HepG2 (cell line): Measurements from ENCODE around the gene ATXN7L3. TPM values are rescaled to one million over a fixed set of nuclear protein-coding genes. Genes with fewer than 3 reads are reported as not detected.

Experiments
- ARID2 ChIP-seq: sonication (generic); formaldehyde crosslinking; IDR thresholded peaks from 2 replicates; pipeline ENCODE4 v1.8.1; 2022; ENCODE audit warnings: mild to moderate bottlenecking, missing genetic modification reagents, borderline replicate concordance
- DPF2 ChIP-seq: sonication (generic); formaldehyde crosslinking; IDR thresholded peaks from 2 replicates; pipeline ENCODE4 v1.4.0; 2020; ENCODE audit warnings: mild to moderate bottlenecking, low read depth, missing genetic modification reagents, borderline replicate concordance
- FIP1L1 ChIP-seq: fragments of 200-400 bp; formaldehyde crosslinking; IDR thresholded peaks from 2 replicates; pipeline ENCODE4 v1.6.1; 2018; ENCODE audit warnings: low read depth, mild to moderate bottlenecking, low read length, moderate library complexity, borderline replicate concordance; ENCODE audit not compliant: insufficient read depth
- FOXA1 ChIP-seq, 2 experiments: fragments of 450-650 bp in 1 of 2; sonication (generic) in 1 of 2; formaldehyde crosslinking in 1 of 2; IDR thresholded peaks; 2 replicates each; pipeline versions ENCODE4 v1.4.0 to v1.6.1; 2016 to 2020; ENCODE audit warnings: missing genetic modification reagents in 1 of 2
- FOXC1 ChIP-seq: sonication (generic); formaldehyde crosslinking; IDR thresholded peaks from 2 replicates; pipeline ENCODE4 v1.8.0; 2022; ENCODE audit warnings: mild to moderate bottlenecking, missing genetic modification reagents, borderline replicate concordance
- HMGA1 ChIP-seq: sonication (generic); formaldehyde crosslinking; conservative IDR thresholded peaks from 2 replicates; pipeline ENCODE4 v1.4.0; 2020; ENCODE audit warnings: missing genetic modification reagents
- JDP2 ChIP-seq: sonication (generic); formaldehyde crosslinking; IDR thresholded peaks from 2 replicates; pipeline ENCODE4 v1.8.1; 2022; ENCODE audit warnings: missing genetic modification reagents, borderline replicate concordance
- MIXL1 ChIP-seq: IDR thresholded peaks from 2 replicates; pipeline ENCODE4 v1.6.1; 2016
- RARA ChIP-seq: IDR thresholded peaks from 2 replicates; pipeline ENCODE4 v1.6.1; 2016; ENCODE audit warnings: missing genetic modification reagents, missing compliant biosample characterization
- RORA ChIP-seq: sonication (generic); formaldehyde crosslinking; IDR thresholded peaks from 2 replicates; pipeline ENCODE4 v1.5.0; 2020; ENCODE audit warnings: mild to moderate bottlenecking, missing genetic modification reagents, moderate library complexity
- THYN1 ChIP-seq: sonication (generic); formaldehyde crosslinking; IDR thresholded peaks from 2 replicates; pipeline ENCODE4 v1.8.1; 2023; ENCODE audit warnings: low read depth, mild to moderate bottlenecking, moderate library complexity, missing genetic modification reagents, borderline replicate concordance
- ZFAT ChIP-seq: sonication (generic); formaldehyde crosslinking; conservative IDR thresholded peaks from 2 replicates; pipeline ENCODE4 v1.8.1; 2023; ENCODE audit warnings: missing genetic modification reagents, inconsistent platforms
- ZFY ChIP-seq: sonication (generic); formaldehyde crosslinking; IDR thresholded peaks from 2 replicates; pipeline ENCODE4 v1.4.0; 2020; ENCODE audit warnings: missing genetic modification reagents
- ZKSCAN8 ChIP-seq: IDR thresholded peaks from 2 replicates; pipeline ENCODE4 v1.6.1; 2016; ENCODE audit warnings: borderline replicate concordance, missing genetic modification reagents, missing compliant biosample characterization
- ZNF326 ChIP-seq: sonication (generic); formaldehyde crosslinking; IDR thresholded peaks from 2 replicates; pipeline ENCODE4 v1.4.0; 2020; ENCODE audit warnings: missing genetic modification reagents, borderline replicate concordance
- ZNF468 ChIP-seq: sonication (generic); formaldehyde crosslinking; IDR thresholded peaks from 2 replicates; pipeline ENCODE4 v1.8.0; 2022; ENCODE audit warnings: mild to moderate bottlenecking, moderate library complexity, missing genetic modification reagents
- ZNF552 ChIP-seq: sonication (generic); formaldehyde crosslinking; IDR thresholded peaks from 2 replicates; pipeline ENCODE4 v1.9.0; 2022; ENCODE audit warnings: missing genetic modification reagents, mild to moderate bottlenecking, borderline replicate concordance
- ZNF563 ChIP-seq: sonication (generic); formaldehyde crosslinking; IDR thresholded peaks from 2 replicates; pipeline ENCODE4 v1.8.0; 2022; ENCODE audit warnings: mild to moderate bottlenecking, moderate library complexity, missing genetic modification reagents
- ZNF83 ChIP-seq: sonication (generic); formaldehyde crosslinking; IDR thresholded peaks from 2 replicates; pipeline ENCODE4 v1.4.0; 2020; ENCODE audit warnings: missing genetic modification reagents, mild to moderate bottlenecking, borderline replicate concordance
- polyA plus RNA-seq, 8 experiments: library from polyadenylated mRNA; depleted of rRNA in 3 of 8; stranded (reverse) in 7 of 8; unstranded in 1 of 8; fragments of >200 nt; fragmentation: Illumina TruSeq in 4 of 8; extraction: Trizol in 4 of 8; gene quantifications; 2 replicates each; pipeline versions ENCODE4 v1.2.1 to v1.2.3, GENCODE V29; 2011 to 2016; ENCODE audit warnings: low read depth in 4 of 8, missing spikeins in 1 of 8, mixed read lengths in 1 of 8; ENCODE audit not compliant: insufficient read depth in 1 of 8
- total RNA-seq, 5 experiments: library from RNA; depleted of rRNA; stranded (reverse); fragments of >200 nt; fragmentation: Illumina TruSeq; extraction: Trizol; gene quantifications; 2 replicates each; pipeline ENCODE4 v1.2.3, GENCODE V29; 2016; ENCODE audit warnings: low read depth in 1 of 5
- TF ChIP-seq, protein P1 (sequence below): sonication (generic); formaldehyde crosslinking; IDR thresholded peaks from 2 replicates; pipeline ENCODE4 v1.4.0; 2020; ENCODE audit warnings: missing genetic modification reagents
- TF ChIP-seq, protein P2 (sequence below): sonication (generic); formaldehyde crosslinking; IDR thresholded peaks from 2 replicates; pipeline ENCODE4 v1.9.0; 2021; ENCODE audit warnings: missing genetic modification reagents, mild to moderate bottlenecking, borderline replicate concordance
- TF ChIP-seq, protein P3 (sequence below): sonication (generic); formaldehyde crosslinking; IDR thresholded peaks from 2 replicates; pipeline ENCODE4 v1.8.1; 2023; ENCODE audit warnings: mild to moderate bottlenecking, missing genetic modification reagents, borderline replicate concordance
- TF ChIP-seq, protein P4 (sequence below): sonication (generic); formaldehyde crosslinking; IDR thresholded peaks from 2 replicates; pipeline ENCODE4 v1.5.0; 2020; ENCODE audit warnings: missing genetic modification reagents

Gene ATXN7L3
- total and polyA plus RNA-seq, 2 of the 13 experiments (the other 11 are each of a cell fraction or from before 2014, with no cell fraction given): 44.5 to 59.1 TPM

DNA sequence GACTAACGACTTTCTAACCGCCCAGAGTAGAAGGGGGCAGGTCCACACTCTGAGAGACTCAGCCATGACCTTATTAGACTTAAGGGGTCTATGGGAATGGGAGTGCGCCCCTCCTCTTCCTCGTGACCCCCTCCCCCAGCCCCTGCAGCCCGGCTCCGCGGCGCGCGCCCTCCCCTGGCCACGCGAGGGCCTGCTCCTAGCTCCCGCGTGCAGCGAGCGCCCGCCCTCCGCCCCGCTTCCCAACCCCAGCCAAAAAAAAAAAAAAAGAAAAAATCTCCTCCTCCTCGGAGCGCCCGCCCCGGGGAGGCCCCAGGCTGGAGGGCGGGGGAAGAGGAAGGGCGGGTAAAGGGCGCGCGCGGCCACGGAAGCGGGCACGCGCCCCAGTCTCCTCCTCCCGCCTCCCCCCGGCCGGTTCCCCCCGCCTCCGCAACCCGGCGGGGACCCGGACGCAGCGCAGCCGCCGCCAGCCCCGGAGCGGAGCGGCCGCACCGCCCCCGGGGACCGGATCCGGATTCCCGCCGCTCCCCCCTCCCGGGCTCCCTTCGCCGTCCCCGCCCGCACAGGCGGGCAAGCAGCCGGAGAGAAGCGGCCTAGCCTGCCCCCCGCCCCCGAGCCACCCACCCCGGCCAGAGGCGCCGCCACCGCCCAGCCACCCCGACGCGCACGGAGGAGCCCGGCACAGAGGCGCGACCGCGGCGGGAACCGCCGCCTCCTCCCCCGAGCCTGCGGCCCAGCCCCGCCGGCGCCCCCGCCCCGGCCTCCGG is 18.8 kb upstream of the ATXN7L3 start (continued):
- TF ChIP-seq, protein P1, sequence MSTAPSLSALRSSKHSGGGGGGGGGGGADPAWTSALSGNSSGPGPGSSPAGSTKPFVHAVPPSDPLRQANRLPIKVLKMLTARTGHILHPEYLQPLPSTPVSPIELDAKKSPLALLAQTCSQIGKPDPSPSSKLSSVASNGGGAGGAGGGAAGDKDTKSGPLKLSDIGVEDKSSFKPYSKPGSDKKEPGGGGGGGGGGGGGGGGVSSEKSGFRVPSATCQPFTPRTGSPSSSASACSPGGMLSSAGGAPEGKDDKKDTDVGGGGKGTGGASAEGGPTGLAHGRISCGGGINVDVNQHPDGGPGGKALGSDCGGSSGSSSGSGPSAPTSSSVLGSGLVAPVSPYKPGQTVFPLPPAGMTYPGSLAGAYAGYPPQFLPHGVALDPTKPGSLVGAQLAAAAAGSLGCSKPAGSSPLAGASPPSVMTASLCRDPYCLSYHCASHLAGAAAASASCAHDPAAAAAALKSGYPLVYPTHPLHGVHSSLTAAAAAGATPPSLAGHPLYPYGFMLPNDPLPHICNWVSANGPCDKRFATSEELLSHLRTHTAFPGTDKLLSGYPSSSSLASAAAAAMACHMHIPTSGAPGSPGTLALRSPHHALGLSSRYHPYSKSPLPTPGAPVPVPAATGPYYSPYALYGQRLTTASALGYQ (CRISPR knock-in tag): no peak
- TF ChIP-seq THYN1 (CRISPR knock-in tag): no peak
- TF ChIP-seq RORA (CRISPR knock-in tag): no peak
- TF ChIP-seq ZKSCAN8 (CRISPR knock-in tag): no peak; the same call in 1 of the 2 replicates
- TF ChIP-seq, protein P2, sequence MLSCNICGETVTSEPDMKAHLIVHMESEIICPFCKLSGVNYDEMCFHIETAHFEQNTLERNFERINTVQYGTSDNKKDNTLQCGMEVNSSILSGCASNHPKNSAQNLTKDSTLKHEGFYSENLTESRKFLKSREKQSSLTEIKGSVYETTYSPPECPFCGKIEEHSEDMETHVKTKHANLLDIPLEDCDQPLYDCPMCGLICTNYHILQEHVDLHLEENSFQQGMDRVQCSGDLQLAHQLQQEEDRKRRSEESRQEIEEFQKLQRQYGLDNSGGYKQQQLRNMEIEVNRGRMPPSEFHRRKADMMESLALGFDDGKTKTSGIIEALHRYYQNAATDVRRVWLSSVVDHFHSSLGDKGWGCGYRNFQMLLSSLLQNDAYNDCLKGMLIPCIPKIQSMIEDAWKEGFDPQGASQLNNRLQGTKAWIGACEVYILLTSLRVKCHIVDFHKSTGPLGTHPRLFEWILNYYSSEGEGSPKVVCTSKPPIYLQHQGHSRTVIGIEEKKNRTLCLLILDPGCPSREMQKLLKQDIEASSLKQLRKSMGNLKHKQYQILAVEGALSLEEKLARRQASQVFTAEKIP (CRISPR knock-in tag): no peak
- TF ChIP-seq ARID2 (CRISPR knock-in tag): no peak
- TF ChIP-seq HMGA1: no peak
- TF ChIP-seq ZNF326 (CRISPR knock-in tag): no peak
- TF ChIP-seq ZNF563: no peak
- TF ChIP-seq ZNF83 (CRISPR knock-in tag): no peak
- TF ChIP-seq, protein P3, sequence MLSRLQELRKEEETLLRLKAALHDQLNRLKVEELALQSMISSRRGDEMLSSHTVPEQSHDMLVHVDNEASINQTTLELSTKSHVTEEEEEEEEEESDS (CRISPR knock-in tag): 0 out of 2 replicates have a peak, but pooled peaks have one; percentile 35
- TF ChIP-seq FOXA1 (IDR thresholded peaks at IDR 0.05): no peak
- no peak for TF ChIP-seq FOXA1 (CRISPR knock-in tag; IDR thresholded peaks at IDR 0.05)
- TF ChIP-seq FIP1L1: no peak
- TF ChIP-seq FOXC1: no peak
- TF ChIP-seq, protein P4, sequence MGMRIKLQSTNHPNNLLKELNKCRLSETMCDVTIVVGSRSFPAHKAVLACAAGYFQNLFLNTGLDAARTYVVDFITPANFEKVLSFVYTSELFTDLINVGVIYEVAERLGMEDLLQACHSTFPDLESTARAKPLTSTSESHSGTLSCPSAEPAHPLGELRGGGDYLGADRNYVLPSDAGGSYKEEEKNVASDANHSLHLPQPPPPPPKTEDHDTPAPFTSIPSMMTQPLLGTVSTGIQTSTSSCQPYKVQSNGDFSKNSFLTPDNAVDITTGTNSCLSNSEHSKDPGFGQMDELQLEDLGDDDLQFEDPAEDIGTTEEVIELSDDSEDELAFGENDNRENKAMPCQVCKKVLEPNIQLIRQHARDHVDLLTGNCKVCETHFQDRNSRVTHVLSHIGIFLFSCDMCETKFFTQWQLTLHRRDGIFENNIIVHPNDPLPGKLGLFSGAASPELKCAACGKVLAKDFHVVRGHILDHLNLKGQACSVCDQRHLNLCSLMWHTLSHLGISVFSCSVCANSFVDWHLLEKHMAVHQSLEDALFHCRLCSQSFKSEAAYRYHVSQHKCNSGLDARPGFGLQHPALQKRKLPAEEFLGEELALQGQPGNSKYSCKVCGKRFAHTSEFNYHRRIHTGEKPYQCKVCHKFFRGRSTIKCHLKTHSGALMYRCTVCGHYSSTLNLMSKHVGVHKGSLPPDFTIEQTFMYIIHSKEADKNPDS (CRISPR knock-in tag): no peak
- 0 out of 2 replicates have a peak, but pooled peaks have one; percentile 34 for TF ChIP-seq MIXL1
- no peak for TF ChIP-seq ZFAT
- no peak for TF ChIP-seq DPF2 (CRISPR knock-in tag)
- TF ChIP-seq ZFY: no peak
- no peak for TF ChIP-seq JDP2 (CRISPR knock-in tag)
- no peak; the same call in 1 of the 2 replicates for TF ChIP-seq RARA (CRISPR knock-in tag)
- TF ChIP-seq ZNF468: no peak
- TF ChIP-seq ZNF552 (CRISPR knock-in tag): no peak
